ENCODE data around the gene TLE7. TPM values are rescaled to one million over a fixed set of nuclear protein-coding genes. Genes with fewer than 3 reads are reported as not detected.

TLE7 gene
- total RNA-seq, 2 donors from 2014 or later = 0.22 to 0.24 TPM

GRCh38 chr16:71459510-71459909 is 17.7 kb upstream of the TLE7 start:
- H3K9ac ChIP-seq (ENCODE audit: extremely low read depth, low read length, poor library complexity, severe bottlenecking) = no peak overlapping the region
- no peak overlapping the region for H3K27ac ChIP-seq (ENCODE audit: low read depth, low read length)
- Mint-ChIP-seq H3K4me3 (no peak overlapping the region), H3K9me3 (no peaks in the 10 kb centered on the region), H3K27me3 (ENCODE audit: insufficient read depth) (no peaks in the 10 kb centered on the region), H3K36me3 (ENCODE audit: low read depth) (peaks cover 18% of the 10 kb centered on the region), H3K27ac (no peak overlapping the region), H3K4me1 (peaks cover 6% of the 10 kb centered on the region)
- H3K9me3 ChIP-seq (ENCODE audit: control insufficient read depth, low read length) = no peaks in the 10 kb centered on the region
- no peaks in the 10 kb centered on the region for H3K4me1 ChIP-seq (ENCODE audit: control insufficient read depth, insufficient read depth, low read length)
- H3K36me3 ChIP-seq (ENCODE audit: control insufficient read depth, insufficient read depth, low read length) = no peaks in the 10 kb centered on the region
- DNase-seq = no peak
- H3K4me3 ChIP-seq (ENCODE audit: low read length) = no peak overlapping the region
- no peaks in the 10 kb centered on the region for H3K27me3 ChIP-seq (ENCODE audit: control insufficient read depth, insufficient read depth, low read length, poor library complexity, severe bottlenecking)
- TF ChIP-seq, protein P1, sequence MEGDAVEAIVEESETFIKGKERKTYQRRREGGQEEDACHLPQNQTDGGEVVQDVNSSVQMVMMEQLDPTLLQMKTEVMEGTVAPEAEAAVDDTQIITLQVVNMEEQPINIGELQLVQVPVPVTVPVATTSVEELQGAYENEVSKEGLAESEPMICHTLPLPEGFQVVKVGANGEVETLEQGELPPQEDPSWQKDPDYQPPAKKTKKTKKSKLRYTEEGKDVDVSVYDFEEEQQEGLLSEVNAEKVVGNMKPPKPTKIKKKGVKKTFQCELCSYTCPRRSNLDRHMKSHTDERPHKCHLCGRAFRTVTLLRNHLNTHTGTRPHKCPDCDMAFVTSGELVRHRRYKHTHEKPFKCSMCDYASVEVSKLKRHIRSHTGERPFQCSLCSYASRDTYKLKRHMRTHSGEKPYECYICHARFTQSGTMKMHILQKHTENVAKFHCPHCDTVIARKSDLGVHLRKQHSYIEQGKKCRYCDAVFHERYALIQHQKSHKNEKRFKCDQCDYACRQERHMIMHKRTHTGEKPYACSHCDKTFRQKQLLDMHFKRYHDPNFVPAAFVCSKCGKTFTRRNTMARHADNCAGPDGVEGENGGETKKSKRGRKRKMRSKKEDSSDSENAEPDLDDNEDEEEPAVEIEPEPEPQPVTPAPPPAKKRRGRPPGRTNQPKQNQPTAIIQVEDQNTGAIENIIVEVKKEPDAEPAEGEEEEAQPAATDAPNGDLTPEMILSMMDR (conservative IDR thresholded peaks at IDR 0.05) = no peak

DNA sequence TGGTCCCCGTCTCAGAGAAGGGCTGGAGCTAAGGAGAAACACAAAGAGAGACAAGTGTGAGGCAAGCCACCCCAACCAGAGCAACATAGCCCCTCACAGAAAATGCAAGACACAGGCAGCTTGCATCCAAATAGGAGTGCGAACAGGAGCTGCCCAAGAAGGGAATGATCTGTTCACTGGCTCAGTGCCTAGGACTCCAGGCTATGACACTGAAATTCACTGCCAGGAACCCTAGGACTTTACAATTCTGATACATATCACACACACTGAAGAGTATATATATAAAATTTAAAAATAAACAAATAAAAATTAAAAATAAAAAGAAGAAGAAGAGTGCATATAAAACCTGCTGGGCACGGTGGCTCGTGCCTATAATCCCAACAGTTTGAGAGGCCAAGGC is 14.9 kb upstream of the TLE7 start:
- Histone ChIP-seq H3K9me3 (ENCODE audit: control insufficient read depth, low read length) (peaks cover 11% of the 10 kb centered on the region), H3K36me3 (ENCODE audit: control insufficient read depth, insufficient read depth, low read length) (peaks cover 22% of the 10 kb centered on the region), H3K27ac (ENCODE audit: low read depth, low read length) (no peak overlapping the region), H3K4me1 (ENCODE audit: control insufficient read depth, insufficient read depth, low read length) (no peaks in the 10 kb centered on the region), H3K4me3 (ENCODE audit: low read length) (no peak overlapping the region), H3K27me3 (ENCODE audit: control insufficient read depth, insufficient read depth, low read length, poor library complexity, severe bottlenecking) (no peaks in the 10 kb centered on the region), H3K9ac (ENCODE audit: extremely low read depth, low read length, poor library complexity, severe bottlenecking) (no peak overlapping the region)
- TF ChIP-seq, protein P1 (conservative IDR thresholded peaks at IDR 0.05) = no peak
- no peaks in the 10 kb centered on the region for H3K4me1 Mint-ChIP-seq
- peaks cover 14% of the 10 kb centered on the region for H3K9me3 Mint-ChIP-seq
- 94 to 96% methylated on average over 2 to 4 of the region's 4 CpGs for WGBS, 2 experiments (ENCODE audit: insufficient coverage in 1 of 2, insufficient read length in 1 of 2)
- no peak overlapping the region for H3K27ac Mint-ChIP-seq
- peaks cover 43% of the 10 kb centered on the region for H3K36me3 Mint-ChIP-seq (ENCODE audit: low read depth)
- no peak for DNase-seq
- H3K27me3 Mint-ChIP-seq (ENCODE audit: insufficient read depth) = no peaks in the 10 kb centered on the region
- H3K4me3 Mint-ChIP-seq = no peak overlapping the region

DNA sequence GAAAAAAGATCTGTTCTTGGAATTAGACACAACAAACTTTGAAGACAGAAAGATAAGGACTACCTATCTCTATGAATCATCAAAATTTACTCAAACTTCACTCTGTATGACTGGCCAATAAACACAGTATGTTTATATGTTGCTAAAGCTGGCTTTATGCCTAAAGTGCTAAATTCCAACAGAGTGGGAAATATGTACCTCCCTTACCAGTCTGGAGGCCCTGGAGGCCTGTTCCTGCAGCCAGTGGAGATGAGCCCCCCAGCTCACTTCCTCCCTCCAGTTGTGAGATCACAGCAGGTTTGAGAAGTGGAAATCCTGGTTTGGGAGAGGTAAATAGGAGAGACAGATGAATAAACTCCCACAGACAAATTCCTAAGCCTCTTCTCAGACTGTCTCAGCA is 11.2 kb upstream of the TLE7 start:
- Histone ChIP-seq H3K4me1 (ENCODE audit: control insufficient read depth, insufficient read depth, low read length) (no peaks in the 10 kb centered on the region), H3K27ac (ENCODE audit: low read depth, low read length) (no peak overlapping the region), H3K9ac (ENCODE audit: extremely low read depth, low read length, poor library complexity, severe bottlenecking) (no peak overlapping the region), H3K9me3 (ENCODE audit: control insufficient read depth, low read length) (peaks cover 49% of the 10 kb centered on the region), H3K27me3 (ENCODE audit: control insufficient read depth, insufficient read depth, low read length, poor library complexity, severe bottlenecking) (no peaks in the 10 kb centered on the region), H3K36me3 (ENCODE audit: control insufficient read depth, insufficient read depth, low read length) (peaks cover 60% of the 10 kb centered on the region), H3K4me3 (ENCODE audit: low read length) (no peak overlapping the region)
- no peaks in the 10 kb centered on the region for H3K4me1 Mint-ChIP-seq
- no peaks in the 10 kb centered on the region for H3K27me3 Mint-ChIP-seq (ENCODE audit: insufficient read depth)
- H3K9me3 Mint-ChIP-seq = peaks cover 51% of the 10 kb centered on the region
- H3K36me3 Mint-ChIP-seq (ENCODE audit: low read depth) = peaks cover 81% of the 10 kb centered on the region
- H3K4me3 Mint-ChIP-seq = no peak overlapping the region
- TF ChIP-seq, protein P1 (conservative IDR thresholded peaks at IDR 0.05) = no peak
- DNase-seq = no peak
- no peak overlapping the region for H3K27ac Mint-ChIP-seq

Data from endodermal cell (in vitro differentiated cells).